SK-N-MC (cell line): ENCODE data around the gene HYOU1.
"Not testable (repeated sequence)": the region's sequence is repeated elsewhere in the genome, so short reads cannot be mapped to it uniquely, and the experiment has no call there.

ENCODE experiments used
- DNase-seq: peaks from one replicate; pipeline ENCODE4 v3.0.0-alpha.2; 2011; ENCODE audit warnings: low read depth, low spot score
- H3K27ac ChIP-seq: fragments of 200-600 bp; sonication (generic); 2 replicates; pipeline ENCODE4 v1.5.1; 2016; ENCODE audit warnings: mixed run types
- H3K36me3 ChIP-seq: fragments of 200-600 bp; sonication (generic); 2 replicates; pipeline ENCODE4 v1.6.1; 2017; ENCODE audit warnings: antibody characterized with exemption, low read length, mixed read lengths; ENCODE audit not compliant: insufficient read depth
- H3K4me3 ChIP-seq: fragments of 200-600 bp; sonication (generic); 2 replicates; pipeline ENCODE4 v1.5.1; 2016
- H3K9ac ChIP-seq: fragments of 200-600 bp; sonication (generic); 2 replicates; pipeline ENCODE4 v1.8.0; 2017; ENCODE audit warnings: mixed run types, mixed read lengths; ENCODE audit not compliant: insufficient read length
- H3K9me3 ChIP-seq: fragments of 200-600 bp; sonication (generic); 2 replicates; pipeline ENCODE4 v1.6.1; 2017; ENCODE audit warnings: low read depth, mild to moderate bottlenecking, antibody characterized with exemption, low read length, moderate library complexity, mixed read lengths
- EZH2 ChIP-seq: fragments of 200-600 bp; sonication (generic); IDR thresholded peaks from one replicate; pipeline ENCODE4 v1.6.1; 2017; ENCODE audit warnings: antibody characterized with exemption
- FOXP2 ChIP-seq: optimal IDR thresholded peaks from 2 replicates; pipeline ENCODE3; 2011; ENCODE audit warnings: mild to moderate bottlenecking, moderate library complexity; ENCODE audit not compliant: insufficient read depth; ENCODE audit errors: extremely low read length, control extremely low read depth
- POLR2AphosphoS5 ChIP-seq: IDR thresholded peaks from 2 replicates; pipeline ENCODE4 v1.6.1; 2012; ENCODE audit warnings: mild to moderate bottlenecking, low read depth, low read length, borderline replicate concordance

The HYOU1 gene

GRCh38 chr11:119057000-119057769 is at the start of gene HYOU1:
HYOU1 (minus strand) TSS chr11:119057205; CDS start chr11:119056160, 1,045 bp downstream.
- Histone ChIP-seq H3K36me3 (peaks cover 30% of the 10 kb centered on the region), H3K27ac (peak within 1 kb of the TSS; percentile 64; the same call in 1 of the 2 replicates)
- TF ChIP-seq POLR2AphosphoS5 (peak; percentile 80; the same call in 1 of the 2 replicates), EZH2 (no peak)

GRCh38 chr11:119103793-119104192 is 46.8 kb upstream of the HYOU1 start:
- TF ChIP-seq EZH2 (no peak), POLR2AphosphoS5 (no peak), FOXP2 (no peak)
- no peak for DNase-seq

More at GRCh38 chr11:119057000-119057769, at the start of gene HYOU1:
- H3K9me3 ChIP-seq, result no peaks in the 10 kb centered on the region
- H3K9ac ChIP-seq, result peak within 1 kb of the TSS; percentile 91
- peak; percentile 57 for DNase-seq
- H3K4me3 ChIP-seq, result peak within 1 kb of the TSS; percentile 95

GRCh38 chr11:119103161-119103664 is 46.2 kb upstream of the HYOU1 start:
- Histone ChIP-seq H3K27ac (peak overlapping the region; percentile 100; the same call in 1 of the 2 replicates), H3K36me3 (peaks cover 10% of the 10 kb centered on the region)
- not testable (repeated sequence) for H3K9me3 ChIP-seq, H3K9ac ChIP-seq, DNase-seq, H3K4me3 ChIP-seq

More at GRCh38 chr11:119103793-119104192, 46.8 kb upstream of the HYOU1 start:
- no peak overlapping the region for H3K27ac ChIP-seq
- peaks cover 5% of the 10 kb centered on the region; the same call in 1 of the 2 replicates for H3K36me3 ChIP-seq
- no peaks in the 10 kb centered on the region for H3K9me3 ChIP-seq
- no peak overlapping the region for H3K4me3 ChIP-seq
- H3K9ac ChIP-seq, result no peak overlapping the region

- Histone ChIP-seq H3K36me3 (peaks cover 23% of the 10 kb centered on the region), H3K9me3 (no peaks in the 10 kb centered on the region), H3K9ac (peak within 1 kb of the TSS; percentile 96), H3K4me3 (peak within 1 kb of the TSS; percentile 95), H3K27ac (peak within 1 kb of the TSS; percentile 100)
- peak; percentile 89 for DNase-seq
- TF ChIP-seq POLR2AphosphoS5 (0 out of 2 replicates have a peak, but pooled peaks have one; percentile 40), EZH2 (no peak), FOXP2 (peak; percentile 78)
Measured at GRCh38 chr11:119101759-119102423, 44.9 kb upstream of the HYOU1 start, which contains the start of gene DPAGT1. DPAGT1 (minus strand) TSS chr11:119101853; CDS start chr11:119101655, 198 bp downstream.

GRCh38 chr11:119100994-119101758 is 44.2 kb upstream of the HYOU1 start:
- peak overlapping the region; percentile 100; the same call in 1 of the 2 replicates for H3K27ac ChIP-seq
- no peak for DNase-seq
- peaks cover 31% of the 10 kb centered on the region for H3K36me3 ChIP-seq
- H3K9me3 ChIP-seq, result no peaks in the 10 kb centered on the region
- peak overlapping the region; percentile 96 for H3K9ac ChIP-seq
- TF ChIP-seq POLR2AphosphoS5, result no peak
- TF ChIP-seq FOXP2, result no peak
- no peak for TF ChIP-seq EZH2
- H3K4me3 ChIP-seq, result peak overlapping the region; percentile 95

GRCh38 chr11:119100246-119100970 is 43.4 kb upstream of the HYOU1 start:
- no peak overlapping the region; the same call in 1 of the 2 replicates for H3K27ac ChIP-seq
- peaks cover 33% of the 10 kb centered on the region for H3K36me3 ChIP-seq
- no peak for TF ChIP-seq FOXP2
- TF ChIP-seq EZH2, result no peak
- TF ChIP-seq POLR2AphosphoS5, result no peak
- no peaks in the 10 kb centered on the region for H3K9me3 ChIP-seq
- peak overlapping the region; percentile 95 for H3K4me3 ChIP-seq
- no peak for DNase-seq
- H3K9ac ChIP-seq, result peak overlapping the region; percentile 96

- H3K4me3 ChIP-seq, result peak overlapping the region; percentile 95
- no peak overlapping the region; the same call in 1 of the 2 replicates for H3K27ac ChIP-seq
- no peak for DNase-seq
- H3K9me3 ChIP-seq, result no peaks in the 10 kb centered on the region
- no peak for TF ChIP-seq EZH2
- TF ChIP-seq FOXP2, result no peak
- no peak for TF ChIP-seq POLR2AphosphoS5
- H3K9ac ChIP-seq, result peak overlapping the region; percentile 51
- H3K36me3 ChIP-seq, result peaks cover 33% of the 10 kb centered on the region
Measured at GRCh38 chr11:119099711-119100110, 42.7 kb upstream of the HYOU1 start.
